GM12801 (cell line): ENCODE measurements around the gene PLEKHA1.

Experiments
- TF ChIP-seq, protein P1 (sequence below): IDR thresholded peaks from one replicate; pipeline ENCODE4 v1.5.1; 2011; ENCODE audit warnings: control low read depth; ENCODE audit not compliant: insufficient read length; ENCODE audit errors: extremely low read depth

PLEKHA1 gene

DNA sequence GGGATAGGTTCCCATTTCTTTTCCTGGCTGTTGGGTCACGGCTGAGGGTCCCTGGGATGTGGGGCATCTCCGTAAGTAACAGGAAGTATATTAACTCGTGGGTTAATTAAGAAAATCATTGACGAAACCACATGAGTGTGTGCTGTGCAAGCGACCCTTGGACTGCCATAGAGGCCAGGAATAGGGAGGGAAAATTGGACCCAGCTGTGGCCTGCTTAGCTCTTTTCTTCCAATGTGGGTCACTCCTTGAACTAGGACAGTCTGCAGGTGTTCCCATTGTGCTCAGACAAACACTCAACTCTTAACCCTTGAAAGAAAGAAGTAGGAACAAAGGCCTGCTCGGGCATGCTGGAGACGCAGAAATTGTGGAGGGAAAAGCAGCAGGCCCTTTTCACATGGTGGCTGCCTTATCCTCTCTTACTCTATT lies 25.6 kb upstream of the PLEKHA1 start:
- TF ChIP-seq, protein P1, sequence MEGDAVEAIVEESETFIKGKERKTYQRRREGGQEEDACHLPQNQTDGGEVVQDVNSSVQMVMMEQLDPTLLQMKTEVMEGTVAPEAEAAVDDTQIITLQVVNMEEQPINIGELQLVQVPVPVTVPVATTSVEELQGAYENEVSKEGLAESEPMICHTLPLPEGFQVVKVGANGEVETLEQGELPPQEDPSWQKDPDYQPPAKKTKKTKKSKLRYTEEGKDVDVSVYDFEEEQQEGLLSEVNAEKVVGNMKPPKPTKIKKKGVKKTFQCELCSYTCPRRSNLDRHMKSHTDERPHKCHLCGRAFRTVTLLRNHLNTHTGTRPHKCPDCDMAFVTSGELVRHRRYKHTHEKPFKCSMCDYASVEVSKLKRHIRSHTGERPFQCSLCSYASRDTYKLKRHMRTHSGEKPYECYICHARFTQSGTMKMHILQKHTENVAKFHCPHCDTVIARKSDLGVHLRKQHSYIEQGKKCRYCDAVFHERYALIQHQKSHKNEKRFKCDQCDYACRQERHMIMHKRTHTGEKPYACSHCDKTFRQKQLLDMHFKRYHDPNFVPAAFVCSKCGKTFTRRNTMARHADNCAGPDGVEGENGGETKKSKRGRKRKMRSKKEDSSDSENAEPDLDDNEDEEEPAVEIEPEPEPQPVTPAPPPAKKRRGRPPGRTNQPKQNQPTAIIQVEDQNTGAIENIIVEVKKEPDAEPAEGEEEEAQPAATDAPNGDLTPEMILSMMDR: no peak

DNA sequence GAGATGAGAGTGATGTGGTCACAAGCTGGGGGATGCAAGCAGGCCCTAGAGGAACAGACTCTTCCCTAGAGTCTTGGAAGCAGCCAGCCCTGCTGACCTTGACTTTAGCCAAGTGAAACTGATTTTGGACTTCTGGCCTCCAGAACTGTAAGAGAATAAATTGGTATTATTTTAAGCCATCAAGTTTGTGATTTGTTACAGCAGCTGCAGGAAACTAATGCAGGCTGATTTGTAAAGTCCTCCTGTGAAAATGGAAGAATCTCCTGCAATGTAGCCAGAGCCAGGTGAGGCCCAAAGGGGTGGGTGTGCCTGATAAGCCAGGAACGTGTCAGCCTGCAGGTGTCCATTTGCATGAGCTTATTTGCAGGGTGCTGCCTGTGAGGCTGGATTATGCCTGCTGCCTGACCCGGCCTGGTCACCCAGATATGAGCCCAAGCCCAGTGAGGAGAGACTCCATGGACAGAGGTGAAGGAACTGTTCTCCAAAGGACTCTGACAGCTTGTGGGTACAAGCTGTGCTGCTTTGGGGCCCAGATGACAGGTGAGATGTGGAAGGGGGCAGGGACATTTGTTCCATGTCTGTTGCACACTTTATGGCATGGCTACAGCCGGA lies 24.6 kb upstream of the PLEKHA1 start:
- TF ChIP-seq, protein P1: no peak

GRCh38 chr10:122350893-122351292 lies 23.6 kb upstream of the PLEKHA1 start:
- TF ChIP-seq, protein P1: no peak

GRCh38 chr10:122352817-122353525 lies 21.5 kb upstream of the PLEKHA1 start:
- TF ChIP-seq, protein P1: no peak

GRCh38 chr10:122354383-122354782 lies 20.1 kb upstream of the PLEKHA1 start:
- TF ChIP-seq, protein P1: no peak

DNA sequence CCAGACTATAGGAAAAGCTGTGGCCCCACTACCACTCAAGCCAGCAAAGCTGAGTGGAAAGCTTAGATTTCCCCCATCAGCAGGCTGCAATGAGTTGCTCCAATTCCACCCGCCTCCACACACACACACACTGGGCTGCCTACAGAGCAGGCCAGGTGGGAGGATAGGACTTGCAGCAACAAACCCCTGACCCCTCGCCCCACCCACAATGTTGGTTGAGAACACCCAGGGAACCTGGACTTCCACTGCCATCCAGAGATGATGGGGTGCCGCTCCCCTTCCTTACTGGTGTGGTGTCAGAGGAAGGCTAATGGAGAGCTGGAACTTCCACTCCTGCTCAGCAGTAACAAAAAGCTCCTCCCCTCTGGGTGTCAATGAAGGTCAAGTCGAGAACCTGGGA lies 16.8 kb upstream of the PLEKHA1 start:
- TF ChIP-seq, protein P1: no peak

- TF ChIP-seq, protein P1: no peak
Measured at GRCh38 chr10:122359621-122360020, 14.9 kb upstream of the PLEKHA1 start.
